Suppressor macrophage treated with lipopolysaccharide for 4 hours (primary cell): ENCODE data around the gene OR51V1.
"Not testable (repeated sequence)": the region's sequence is repeated elsewhere in the genome, so short reads cannot be mapped to it uniquely, and the experiment has no call there.

Experiments used
- DNase-seq: peaks from one replicate; pipeline ENCODE4 v3.0.0-alpha.2; 2020

The OR51V1 gene, protein sequence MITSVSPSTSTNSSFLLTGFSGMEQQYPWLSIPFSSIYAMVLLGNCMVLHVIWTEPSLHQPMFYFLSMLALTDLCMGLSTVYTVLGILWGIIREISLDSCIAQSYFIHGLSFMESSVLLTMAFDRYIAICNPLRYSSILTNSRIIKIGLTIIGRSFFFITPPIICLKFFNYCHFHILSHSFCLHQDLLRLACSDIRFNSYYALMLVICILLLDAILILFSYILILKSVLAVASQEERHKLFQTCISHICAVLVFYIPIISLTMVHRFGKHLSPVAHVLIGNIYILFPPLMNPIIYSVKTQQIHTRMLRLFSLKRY

DNA sequence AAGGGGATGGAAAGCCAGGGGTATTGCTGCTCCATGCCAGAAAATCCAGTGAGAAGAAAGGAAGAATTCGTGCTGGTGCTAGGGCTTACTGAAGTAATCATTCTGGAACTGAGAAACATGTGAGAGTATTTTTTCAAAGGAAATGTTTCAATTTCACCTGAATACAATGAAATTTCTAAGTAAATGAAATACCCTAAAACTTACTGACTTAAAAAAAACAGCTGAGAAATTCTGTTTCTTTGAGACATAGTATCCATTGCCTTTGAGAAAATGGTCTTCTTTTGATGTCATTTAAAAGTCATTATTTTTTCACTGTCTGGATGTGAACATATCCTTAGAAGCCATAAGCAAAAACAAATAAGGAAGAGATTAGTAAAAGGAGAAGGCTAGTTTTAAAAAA, at the start of gene OR51V1:
Gene OR51V1, minus strand, starts transcription at position 101 of the 400 bp plus-strand sequence. Its CDS starts 0 bp downstream, at position 101.
- DNase-seq: no peak

DNA sequence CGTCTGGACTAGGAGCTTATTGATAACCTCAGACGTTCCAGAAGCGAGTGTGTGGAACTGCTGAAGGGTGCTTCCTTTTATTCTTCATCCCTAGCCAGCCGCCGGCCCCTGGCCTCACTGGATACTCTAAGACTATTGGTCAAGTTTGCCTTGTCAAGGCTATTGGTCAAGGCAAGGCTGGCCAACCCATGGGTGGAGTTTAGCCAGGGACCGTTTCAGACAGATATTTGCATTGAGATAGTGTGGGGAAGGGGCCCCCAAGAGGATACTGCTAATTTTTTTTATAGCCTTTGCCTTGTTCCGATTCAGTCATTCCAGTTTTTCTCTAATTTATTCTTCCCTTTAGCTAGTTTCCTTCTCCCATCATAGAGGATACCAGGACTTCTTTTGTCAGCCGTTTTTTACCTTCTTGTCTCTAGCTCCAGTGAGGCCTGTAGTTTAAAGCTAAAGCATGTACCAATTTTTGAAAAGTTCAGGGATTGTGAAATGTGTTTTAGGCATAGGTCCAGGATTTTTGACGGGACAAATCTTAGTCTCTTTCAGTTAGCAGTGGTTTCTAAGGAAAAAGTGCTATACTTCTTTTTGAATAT, 49.4 kb upstream of the OR51V1 start, which contains the start of gene HBG1:
Gene HBG1, minus strand, starts transcription at position 51 of the 590 bp plus-strand sequence. CDS start 53 bp downstream, outside the sequence.
- DNase-seq: not testable (repeated sequence)

DNA sequence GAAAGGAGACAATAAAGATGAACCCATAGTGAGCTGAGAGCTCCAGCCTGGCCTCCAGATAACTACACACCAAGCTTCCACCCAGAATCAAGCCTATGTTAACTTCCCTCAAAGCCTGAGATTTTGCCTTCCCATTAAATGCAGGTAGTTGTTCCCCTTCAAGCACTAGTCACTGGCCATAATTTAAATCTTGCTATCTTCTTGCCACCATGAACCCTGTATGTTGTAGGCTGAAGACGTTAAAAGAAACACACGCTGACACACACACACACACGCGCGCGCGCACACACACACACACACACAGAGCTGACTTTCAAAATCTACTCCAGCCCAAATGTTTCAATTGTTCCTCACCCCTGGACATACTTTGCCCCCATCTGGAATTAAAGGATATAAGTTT, 48.0 kb upstream of the OR51V1 start:
- DNase-seq: not testable (repeated sequence)

DNA sequence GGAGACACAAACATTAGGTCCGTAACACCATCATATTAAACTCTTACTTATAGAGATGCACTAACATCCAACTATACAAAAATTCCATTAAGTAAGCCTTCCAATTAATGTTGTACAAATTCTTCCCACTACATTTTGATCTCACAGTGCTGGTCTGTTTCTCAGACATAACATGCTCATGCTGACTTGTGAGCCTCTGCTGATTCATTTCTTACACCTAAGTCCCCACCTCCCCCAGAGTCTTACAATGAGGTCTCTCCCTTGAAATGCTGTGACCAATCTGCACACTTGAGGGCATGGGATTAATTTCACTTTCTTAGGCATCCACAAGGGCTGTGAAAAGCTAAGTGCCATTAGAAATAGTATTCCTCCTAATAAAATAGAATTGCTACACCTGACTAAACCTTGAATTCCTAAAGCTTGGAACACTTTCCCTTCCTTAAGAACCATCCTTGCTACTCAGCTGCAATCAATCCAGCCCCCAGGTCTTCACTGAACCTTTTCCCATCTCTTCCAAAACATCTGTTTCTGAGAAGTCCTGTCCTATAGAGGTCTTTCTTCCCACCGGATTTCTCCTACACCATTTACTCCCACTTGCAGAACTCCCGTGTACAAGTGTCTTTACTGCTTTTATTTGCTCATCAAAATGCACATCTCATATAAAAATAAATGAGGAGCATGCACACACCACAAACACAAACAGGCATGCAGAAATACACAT, 47.1 kb upstream of the OR51V1 start:
- DNase-seq: no peak

DNA sequence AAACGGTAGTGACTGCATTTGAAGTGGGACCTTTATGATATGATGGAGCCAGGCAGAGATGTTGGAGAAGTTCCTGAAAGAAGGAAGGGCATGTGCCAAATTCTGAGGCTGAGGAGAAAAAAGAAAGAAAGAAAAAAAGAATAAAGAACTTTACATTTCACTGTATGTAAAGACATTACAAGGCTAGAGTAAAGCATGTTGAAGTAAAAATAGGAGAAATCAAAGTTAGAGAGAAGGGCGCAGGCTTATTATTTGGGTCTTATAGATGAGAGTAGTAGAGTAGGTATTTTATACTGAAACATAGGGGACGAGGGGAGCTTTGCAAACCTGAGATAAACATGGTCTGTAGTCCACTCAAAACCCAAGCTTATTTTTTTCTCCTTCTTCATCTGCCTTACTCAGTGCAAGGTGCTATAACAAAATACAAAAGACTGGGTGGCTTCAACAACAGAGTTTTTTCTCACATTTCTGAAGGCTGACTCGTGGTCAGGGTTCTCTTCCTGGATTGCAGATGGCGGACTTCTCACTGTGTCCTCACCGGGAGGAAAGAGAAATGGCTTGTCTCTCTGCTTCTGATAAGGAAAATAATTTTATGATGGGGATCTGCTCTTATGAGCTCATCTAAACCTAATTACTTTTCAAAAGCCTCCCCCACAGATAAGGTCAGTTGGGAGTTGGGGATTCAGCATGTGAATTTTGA, 46.4 kb upstream of the OR51V1 start:
- DNase-seq: no peak

DNA sequence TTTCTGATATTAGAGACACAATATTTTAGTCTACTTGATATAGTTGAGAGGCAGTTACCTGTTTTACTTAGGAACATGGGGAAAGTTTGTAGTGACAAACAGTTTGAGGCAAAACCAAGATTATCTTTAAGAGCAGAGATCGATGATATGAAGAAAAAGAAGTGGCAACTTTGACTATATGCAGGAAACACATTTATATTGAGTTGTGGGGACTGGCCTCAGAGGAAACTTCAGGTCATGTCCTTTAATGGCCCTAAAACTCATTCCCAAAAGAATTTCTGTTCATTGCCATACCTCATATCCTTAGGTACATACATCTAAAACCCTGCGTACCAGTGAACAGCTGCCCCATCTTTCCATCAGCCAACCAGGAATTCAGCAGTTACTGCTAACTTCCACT, 44.7 kb upstream of the OR51V1 start:
- DNase-seq: no peak

DNA sequence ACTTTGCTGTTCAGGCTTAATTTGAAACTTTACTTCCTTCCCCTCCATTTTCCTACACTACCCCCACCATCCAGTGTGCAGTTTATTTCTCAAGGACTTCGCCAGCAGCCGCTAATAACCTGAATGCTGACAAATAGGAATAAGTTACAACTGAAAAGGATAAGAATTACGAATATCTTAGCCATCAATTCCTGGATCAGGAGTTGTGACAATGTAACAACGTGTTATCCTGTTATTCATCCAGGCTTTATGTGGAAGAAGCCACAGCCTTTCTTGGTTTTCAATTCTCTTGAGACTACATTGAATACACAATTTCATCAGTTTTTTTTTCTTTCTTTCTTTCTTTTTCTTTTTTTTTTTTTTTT, 43.3 kb upstream of the OR51V1 start:
- no peak for DNase-seq

DNA sequence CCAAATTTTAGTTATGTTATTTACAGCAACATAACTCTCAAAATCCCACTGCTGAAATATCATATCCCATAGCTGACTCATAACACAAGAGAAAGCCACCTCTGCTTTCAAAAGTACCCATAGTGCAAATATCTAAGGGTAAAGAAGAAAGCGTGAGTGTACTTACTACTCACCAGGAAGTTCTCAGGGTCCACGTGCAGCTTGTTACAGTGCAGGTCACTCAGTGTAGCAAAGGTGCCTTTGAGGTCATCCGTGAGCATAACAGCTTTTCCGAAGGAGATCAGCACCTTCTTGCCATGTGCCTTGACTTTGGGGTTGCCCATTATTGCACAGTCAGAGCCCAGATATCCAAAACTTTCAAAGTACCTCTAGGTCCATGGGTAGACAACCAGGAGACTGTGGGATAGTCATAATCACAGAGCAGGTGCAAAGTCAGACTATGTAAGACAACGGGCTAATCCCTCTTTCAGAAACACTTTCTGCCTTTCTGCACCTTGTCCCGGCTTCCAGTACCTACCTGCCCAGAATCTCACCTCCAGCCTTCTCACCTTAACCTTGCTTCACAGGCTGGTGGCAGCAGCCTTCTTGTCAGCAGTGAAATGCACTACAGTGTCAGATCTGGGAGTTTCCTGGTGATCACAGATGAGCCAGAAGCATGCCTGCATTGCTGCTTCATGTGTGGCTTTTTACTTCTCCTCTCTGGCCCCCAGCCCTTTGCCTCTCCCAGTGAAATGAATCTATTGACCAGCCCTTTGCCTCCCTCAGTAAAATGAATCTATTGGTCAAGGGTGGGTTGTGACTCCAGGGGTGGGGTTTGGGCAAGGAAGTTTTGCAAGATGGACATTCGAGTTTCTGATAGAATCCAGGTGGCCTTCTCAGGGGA, 42.7 kb upstream of the OR51V1 start:
- DNase-seq: no peak

DNA sequence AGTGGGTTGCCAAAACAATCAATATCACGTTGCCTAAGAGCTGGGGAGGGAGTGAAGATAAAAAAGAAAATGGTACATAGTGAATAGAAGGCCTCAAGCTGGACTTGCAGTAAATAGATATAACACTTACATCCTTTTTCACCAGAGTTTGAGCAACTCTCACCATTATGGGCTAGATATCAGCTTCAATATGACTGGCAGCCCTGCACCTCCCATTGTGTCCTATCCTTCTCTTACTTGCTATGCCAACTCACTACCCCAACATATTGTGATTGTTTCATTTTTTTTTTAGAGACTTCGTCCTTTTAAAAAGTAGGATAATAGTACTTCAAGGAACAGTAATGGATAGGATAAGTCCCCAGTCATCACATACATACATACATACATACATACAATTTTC, 41.7 kb upstream of the OR51V1 start:
- no peak for DNase-seq

DNA sequence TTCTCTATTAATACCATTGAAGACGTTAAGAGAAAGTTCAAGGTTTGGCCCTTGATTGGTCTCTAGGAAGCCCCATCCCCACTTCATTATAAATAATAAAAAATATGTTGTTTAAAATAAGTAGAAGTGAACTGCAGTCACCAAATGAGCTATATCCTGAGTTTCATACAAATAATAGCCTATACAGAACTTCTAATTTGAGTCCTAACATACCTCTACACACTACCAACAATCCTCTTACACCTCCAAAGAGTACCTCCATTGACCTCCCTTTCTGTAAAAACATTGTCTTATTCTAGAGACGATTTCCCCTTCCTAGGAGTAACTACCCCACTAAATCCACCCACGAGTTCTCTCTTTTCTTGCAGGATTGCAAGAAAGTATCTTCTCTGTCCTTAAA, 41.0 kb upstream of the OR51V1 start:
- no peak for DNase-seq

DNA sequence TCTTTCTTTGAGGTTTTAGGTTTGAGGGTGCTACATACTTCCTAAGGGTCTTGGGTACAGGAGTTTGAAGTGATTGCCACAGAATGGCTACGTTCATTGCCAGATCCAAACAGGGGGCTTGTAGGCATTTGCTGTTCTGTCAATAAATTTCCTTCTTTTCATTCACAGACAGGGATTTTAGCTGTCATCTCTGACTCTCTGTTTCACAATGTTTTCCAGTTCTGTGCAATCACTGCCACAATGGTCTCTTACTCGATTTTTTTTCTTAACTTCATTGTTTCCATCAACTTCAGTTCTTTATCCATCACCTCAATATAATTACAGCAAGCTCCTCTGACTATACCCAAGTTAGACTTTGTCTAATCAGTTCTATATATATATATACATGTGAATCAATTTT, 40.0 kb upstream of the OR51V1 start:
- DNase-seq: no peak

DNA sequence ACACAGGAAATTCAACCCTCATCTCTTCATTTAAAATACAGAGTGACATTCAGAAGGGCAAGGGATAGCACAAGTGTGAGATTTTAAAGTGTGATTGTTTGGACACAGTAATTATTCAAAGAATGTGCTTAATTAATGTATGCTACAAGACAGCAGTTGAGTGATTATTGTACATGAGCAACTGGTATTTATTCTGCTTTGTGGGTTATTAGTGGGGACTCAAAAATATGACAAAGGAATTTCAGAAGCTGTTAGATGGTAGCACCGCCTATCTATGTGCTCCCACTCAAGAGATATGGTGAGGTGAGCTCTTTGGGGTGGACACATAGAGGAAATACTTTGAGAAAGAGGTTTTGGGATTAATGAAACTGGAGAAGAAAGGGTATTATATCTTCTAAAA, 39.6 kb upstream of the OR51V1 start:
- DNase-seq: no peak

DNA sequence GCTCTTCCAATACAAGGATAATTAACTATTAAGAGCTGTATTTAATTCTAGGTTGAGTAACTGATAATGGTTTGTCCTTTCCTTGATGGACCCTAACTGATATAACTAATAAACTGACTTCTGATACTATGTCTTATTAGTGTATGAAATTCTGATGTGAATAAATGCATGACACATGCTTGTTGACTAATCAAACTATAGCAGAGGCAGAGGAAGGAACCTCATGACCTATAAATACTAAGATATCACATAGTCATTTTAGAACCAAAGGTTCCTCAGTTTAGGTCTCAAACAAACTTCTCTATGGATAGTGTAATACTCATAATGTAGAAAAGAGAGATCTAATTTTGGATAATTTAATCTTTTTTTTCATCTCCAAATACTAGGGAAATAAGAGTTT, 38.6 kb upstream of the OR51V1 start:
- DNase-seq: peak; percentile 47

DNA sequence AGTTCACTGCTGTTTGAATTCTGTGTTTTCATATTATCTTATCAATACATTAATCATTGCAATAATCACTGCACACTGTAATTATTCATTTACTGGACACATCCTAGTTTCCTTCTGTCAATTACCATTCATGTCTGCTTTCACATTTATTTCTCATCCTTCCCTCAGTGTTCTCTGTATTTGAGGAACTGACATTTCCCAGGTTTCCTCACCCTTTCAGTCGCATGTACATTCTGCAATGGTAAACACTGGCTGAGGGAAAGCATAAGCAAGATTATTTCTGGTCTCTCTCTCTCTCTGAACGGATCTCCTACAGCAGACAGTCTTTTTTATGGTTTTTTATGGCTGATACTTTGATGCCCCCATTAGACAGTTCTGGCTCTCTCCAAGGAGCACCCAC, 38.0 kb upstream of the OR51V1 start:
- peak; percentile 66 for DNase-seq

DNA sequence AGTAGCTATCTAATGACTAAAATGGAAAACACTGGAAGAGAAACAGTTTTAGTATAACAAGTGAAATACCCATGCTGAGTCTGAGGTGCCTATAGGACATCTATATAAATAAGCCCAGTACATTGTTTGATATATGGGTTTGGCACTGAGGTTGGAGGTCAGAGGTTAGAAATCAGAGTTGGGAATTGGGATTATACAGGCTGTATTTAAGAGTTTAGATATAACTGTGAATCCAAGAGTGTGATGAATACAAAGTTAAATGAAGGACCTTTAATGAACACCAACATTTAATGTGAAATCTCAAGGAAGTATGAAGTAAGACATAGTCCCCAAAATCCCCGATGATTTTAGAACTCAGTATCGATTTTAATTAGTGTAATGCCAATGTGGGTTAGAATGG, 36.9 kb upstream of the OR51V1 start:
- no peak for DNase-seq

DNA sequence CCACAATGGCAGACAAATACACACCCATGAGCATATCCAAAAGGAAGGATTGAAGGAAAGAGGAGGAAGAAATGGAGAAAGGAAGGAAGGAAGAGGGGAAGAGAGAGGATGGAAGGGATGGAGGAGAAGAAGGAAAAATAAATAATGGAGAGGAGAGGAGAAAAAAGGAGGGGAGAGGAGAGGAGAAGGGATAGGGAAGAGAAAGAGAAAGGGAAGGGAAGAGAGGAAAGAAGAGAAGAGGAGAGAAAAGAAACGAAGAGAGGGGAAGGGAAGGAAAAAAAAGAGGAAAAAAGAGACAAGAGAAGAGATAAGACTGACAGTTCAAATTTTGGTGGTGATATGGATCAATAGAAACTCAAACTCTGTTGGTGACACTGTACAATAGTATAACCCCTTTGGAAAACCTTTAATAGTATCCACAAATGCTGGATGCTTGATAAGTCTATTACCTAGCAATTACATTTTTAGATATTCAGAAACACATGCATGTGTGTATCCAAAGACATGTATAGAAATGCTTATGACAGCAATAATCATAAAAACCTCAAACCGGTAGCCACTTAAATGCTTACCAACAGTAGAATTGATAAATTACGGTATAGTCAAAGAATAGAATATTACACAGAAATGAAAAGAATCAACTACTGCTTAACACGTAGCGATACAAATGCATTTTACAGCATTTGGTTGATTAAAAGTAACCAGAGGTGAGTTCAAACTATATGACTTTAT, 35.0 kb upstream of the OR51V1 start:
- DNase-seq: no peak

DNA sequence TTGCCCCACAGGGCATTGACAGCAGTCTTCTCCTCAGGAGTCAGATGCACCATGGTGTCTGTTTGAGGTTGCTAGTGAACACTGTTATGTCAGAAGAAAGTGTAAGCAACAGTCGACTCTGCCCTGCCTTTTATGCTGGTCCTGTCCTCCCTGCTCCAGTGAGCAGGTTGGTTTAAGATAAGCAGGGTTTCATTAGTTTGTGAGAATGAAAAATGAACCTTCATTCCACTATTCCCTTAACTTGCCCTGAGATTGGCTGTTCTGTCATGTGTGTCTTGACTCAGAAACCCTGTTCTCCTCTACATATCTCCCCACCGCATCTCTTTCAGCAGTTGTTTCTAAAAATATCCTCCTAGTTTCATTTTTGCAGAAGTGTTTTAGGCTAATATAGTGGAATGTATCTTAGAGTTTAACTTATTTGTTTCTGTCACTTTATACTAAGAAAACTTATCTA, 33.9 kb upstream of the OR51V1 start, which contains the start of gene HBD:
Gene HBD, minus strand, starts transcription at position 103 of the 454 bp plus-strand sequence. Its CDS starts 50 bp downstream, at position 53.
- peak; percentile 20 for DNase-seq

DNA sequence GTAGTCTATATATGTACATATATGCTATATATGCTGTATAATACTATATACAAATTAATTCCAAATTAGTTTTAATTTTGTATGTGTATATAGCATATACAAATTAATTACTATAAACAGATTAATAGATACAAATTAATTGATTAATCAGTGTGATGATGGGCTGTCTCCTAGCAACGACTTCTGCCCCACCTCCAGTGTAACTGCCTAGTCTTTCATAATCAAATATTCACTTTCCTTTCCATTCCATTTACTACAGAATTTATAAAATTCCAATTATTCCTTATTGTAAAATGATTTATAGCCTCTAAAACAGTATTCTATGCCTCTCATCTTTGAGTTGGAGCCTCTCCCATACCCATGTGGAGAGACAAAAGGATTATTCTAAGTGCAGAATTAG, 32.8 kb upstream of the OR51V1 start:
- no peak for DNase-seq

DNA sequence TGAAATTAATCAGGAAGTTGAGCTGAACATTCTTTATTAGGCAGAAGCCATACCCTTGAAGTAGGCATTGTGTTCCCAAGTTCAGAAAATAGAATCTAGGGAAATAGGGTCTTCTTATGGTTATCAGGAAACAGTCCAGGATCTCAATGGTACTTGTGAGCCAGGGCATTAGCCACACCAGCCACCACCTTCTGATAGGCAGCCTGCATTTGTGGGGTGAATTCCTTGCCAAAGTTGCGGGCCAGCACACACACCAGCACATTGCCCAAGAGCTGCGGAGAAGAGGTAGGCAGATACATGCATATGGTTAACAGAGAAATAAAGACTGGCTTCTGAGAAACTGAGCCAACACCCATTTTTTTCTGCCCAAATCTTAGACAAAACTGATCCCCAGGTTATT, 32.3 kb upstream of the OR51V1 start:
- no peak for DNase-seq

DNA sequence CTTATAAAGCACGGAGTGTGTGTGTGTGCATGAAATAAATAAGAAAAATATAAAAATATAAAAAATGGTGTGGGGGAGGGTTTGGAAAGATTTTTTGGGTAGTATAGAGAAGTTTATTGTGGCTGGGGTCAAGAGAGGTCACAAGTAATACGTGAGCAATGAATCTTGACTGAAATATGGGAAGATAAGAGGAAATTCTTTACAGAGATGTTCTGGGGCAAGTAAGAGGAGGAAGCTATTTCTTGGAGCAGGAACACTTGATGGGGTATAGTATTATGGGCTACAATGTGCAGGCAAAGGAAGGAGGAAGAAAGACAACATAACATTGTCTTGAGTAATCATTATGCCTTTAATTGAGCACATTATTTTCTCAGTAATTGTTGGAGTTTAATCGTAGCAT, 31.7 kb upstream of the OR51V1 start:
- DNase-seq: no peak

DNA sequence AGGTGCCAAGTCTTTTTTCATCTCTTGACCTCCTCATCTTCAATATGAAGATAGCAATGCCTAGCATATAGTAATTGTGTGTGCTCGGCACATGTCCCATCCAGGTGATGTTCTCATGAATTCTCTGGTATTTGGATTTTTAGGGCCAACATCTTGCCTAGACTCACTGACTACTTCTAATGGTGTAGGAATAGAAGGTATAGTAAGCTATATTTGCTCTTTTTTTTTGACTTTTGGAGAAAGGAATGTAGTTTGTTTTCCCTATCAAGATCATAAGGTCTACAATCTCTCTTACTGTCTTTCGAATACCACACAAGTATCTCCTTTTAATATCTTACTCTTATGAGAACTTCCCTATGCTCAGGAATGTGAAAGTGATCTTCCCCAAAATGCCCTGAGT, 30.6 kb upstream of the OR51V1 start:
- no peak for DNase-seq

DNA sequence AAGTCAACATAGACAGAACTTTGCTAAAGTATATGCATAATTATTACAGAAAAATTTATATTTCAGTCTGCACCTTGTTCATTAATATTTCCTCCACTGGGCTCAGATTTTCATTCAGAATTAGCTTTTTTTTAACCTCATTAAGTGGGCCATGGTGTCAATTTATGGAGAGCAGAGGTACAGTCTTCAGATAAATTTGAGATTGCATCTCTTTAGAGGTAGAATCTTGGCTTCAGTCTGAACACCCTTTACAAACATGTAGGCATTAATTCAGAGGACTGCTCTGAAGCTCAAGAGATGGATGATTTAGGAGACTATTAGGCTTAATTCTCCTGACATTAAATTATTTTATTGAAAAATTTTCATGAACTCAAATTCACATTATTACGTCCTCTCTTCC, 29.8 kb upstream of the OR51V1 start:
- no peak for DNase-seq
